Type B pancreatic cell (in vitro differentiated cells): ENCODE results near the gene IFRD2. TPM values are rescaled to one million over a fixed set of nuclear protein-coding genes. Genes with fewer than 3 reads are reported as not detected.

Experiments
- DNase-seq: peaks from one replicate; pipeline ENCODE4 v3.0.0; 2021; ENCODE audit warnings: mixed read lengths; ENCODE audit not compliant: unreplicated experiment; ENCODE audit errors: extremely low spot score
- H3K27ac Mint-ChIP-seq: 2 replicates; pipeline ENCODE4 v1.8.0; 2021; ENCODE audit warnings: mild to moderate bottlenecking, mixed read lengths
- H3K27me3 Mint-ChIP-seq: 2 replicates; pipeline ENCODE4 v1.8.0; 2021; ENCODE audit warnings: mixed read lengths
- H3K36me3 Mint-ChIP-seq: 2 replicates; pipeline ENCODE4 v1.8.0; 2021; ENCODE audit warnings: mixed read lengths
- H3K4me1 Mint-ChIP-seq: one replicate; pipeline ENCODE4 v1.8.0; 2021; ENCODE audit warnings: mixed read lengths; ENCODE audit not compliant: unreplicated experiment
- H3K4me3 Mint-ChIP-seq: 2 replicates; pipeline ENCODE4 v1.8.0; 2021; ENCODE audit warnings: mild to moderate bottlenecking, mixed read lengths
- H3K9me3 Mint-ChIP-seq: 2 replicates; pipeline ENCODE4 v1.8.0; 2021; ENCODE audit warnings: mixed read lengths
- CTCF ChIP-seq: fragments of 200-600 bp; sonication (generic); conservative IDR thresholded peaks from 2 replicates; pipeline ENCODE4 v1.5.0; 2021; ENCODE audit warnings: antibody characterized with exemption, mild to moderate bottlenecking
- total RNA-seq: library from RNA; stranded (reverse); gene quantifications from 2 replicates; pipeline ENCODE4 v1.2.1, GENCODE V29; 2021; ENCODE audit warnings: low replicate concordance

Gene IFRD2
- total RNA-seq, 1 donor from 2014 or later, result 80.5 TPM

GRCh38 chr3:50268703-50269451, 23.4 kb downstream of the IFRD2 start, which contains the start of gene SEMA3B:
Gene SEMA3B, plus strand, starts transcription at chr3:50269147. Its CDS starts 94 bp downstream, at chr3:50269241.
- no peak for DNase-seq
- H3K9me3 Mint-ChIP-seq, result no peaks in the 10 kb centered on the region
- H3K36me3 Mint-ChIP-seq, result peaks cover 3% of the 10 kb centered on the region
- TF ChIP-seq CTCF, result no peak
- peaks cover 42% of the 10 kb centered on the region for H3K4me1 Mint-ChIP-seq
- H3K27ac Mint-ChIP-seq, result peak within 1 kb of the TSS; percentile 85
- peak within 1 kb of the TSS; percentile 76 for H3K4me3 Mint-ChIP-seq
- peaks cover 4% of the 10 kb centered on the region for H3K27me3 Mint-ChIP-seq

- DNase-seq, result no peak
- Mint-ChIP-seq H3K36me3 (peaks cover 3% of the 10 kb centered on the region), H3K9me3 (no peaks in the 10 kb centered on the region), H3K4me3 (peak overlapping the region; percentile 72), H3K27ac (peak overlapping the region; percentile 85), H3K4me1 (peaks cover 42% of the 10 kb centered on the region), H3K27me3 (peaks cover 4% of the 10 kb centered on the region)
- no peak for TF ChIP-seq CTCF
These were observed 24.0 kb downstream of the IFRD2 start for GRCh38 chr3:50268276-50268675.

- H3K27me3 Mint-ChIP-seq, result no peaks in the 10 kb centered on the region
- no peaks in the 10 kb centered on the region for H3K9me3 Mint-ChIP-seq
- peak overlapping the region; percentile 72 for H3K4me3 Mint-ChIP-seq
- no peaks in the 10 kb centered on the region for H3K36me3 Mint-ChIP-seq
- peaks cover 38% of the 10 kb centered on the region for H3K4me1 Mint-ChIP-seq
- no peak for DNase-seq
- peak overlapping the region; percentile 85 for H3K27ac Mint-ChIP-seq
- no peak for TF ChIP-seq CTCF
These were observed 24.8 kb downstream of the IFRD2 start for GRCh38 chr3:50267280-50267913.

GRCh38 chr3:50266836-50267235, 25.4 kb downstream of the IFRD2 start:
- Mint-ChIP-seq H3K9me3 (no peaks in the 10 kb centered on the region), H3K27ac (no peak overlapping the region)

GRCh38 chr3:50266017-50266416, 26.2 kb downstream of the IFRD2 start:
- no peak for DNase-seq
- Mint-ChIP-seq H3K36me3 (no peaks in the 10 kb centered on the region), H3K27me3 (no peaks in the 10 kb centered on the region), H3K4me3 (peak overlapping the region; percentile 65), H3K27ac (peak overlapping the region; percentile 91), H3K4me1 (peaks cover 34% of the 10 kb centered on the region), H3K9me3 (no peaks in the 10 kb centered on the region)
- TF ChIP-seq CTCF, result no peak

More at GRCh38 chr3:50266836-50267235, 25.4 kb downstream of the IFRD2 start:
- peaks cover 37% of the 10 kb centered on the region for H3K4me1 Mint-ChIP-seq
- H3K27me3 Mint-ChIP-seq, result no peaks in the 10 kb centered on the region
- no peak for DNase-seq
- H3K4me3 Mint-ChIP-seq, result peak overlapping the region; percentile 72
- H3K36me3 Mint-ChIP-seq, result no peaks in the 10 kb centered on the region
- TF ChIP-seq CTCF, result no peak
